HepG2 (cell line): ENCODE results near the gene MAMSTR. TPM values are rescaled to one million over a fixed set of nuclear protein-coding genes. Genes with fewer than 3 reads are reported as not detected.
A peak's percentile ranks its signal among the peaks of the same experiment; 100 is the strongest.

Experiments
- ADNP ChIP-seq: sonication (generic); formaldehyde crosslinking; IDR thresholded peaks from 2 replicates; pipeline ENCODE4 v1.4.0; 2020; ENCODE audit warnings: missing genetic modification reagents
- AKAP8 ChIP-seq: sonication (generic); formaldehyde crosslinking; IDR thresholded peaks from 2 replicates; pipeline ENCODE4 v1.5.1; 2020; ENCODE audit warnings: mild to moderate bottlenecking, missing genetic modification reagents
- ARNT ChIP-seq: fragments of 450-650 bp; IDR thresholded peaks from 2 replicates; pipeline ENCODE4 v1.6.1; 2017
- FIP1L1 ChIP-seq: fragments of 200-400 bp; formaldehyde crosslinking; IDR thresholded peaks from 2 replicates; pipeline ENCODE4 v1.6.1; 2018; ENCODE audit warnings: low read depth, mild to moderate bottlenecking, low read length, moderate library complexity, borderline replicate concordance; ENCODE audit not compliant: insufficient read depth
- GATAD2A ChIP-seq: IDR thresholded peaks from 2 replicates; pipeline ENCODE4 v1.6.1; 2016
- HMG20A ChIP-seq: IDR thresholded peaks from 2 replicates; pipeline ENCODE4 v1.6.1; 2016; ENCODE audit warnings: borderline replicate concordance
- HNF4G ChIP-seq, 2 experiments: sonication (generic) in 1 of 2; formaldehyde crosslinking in 1 of 2; IDR thresholded peaks; 2 replicates each; pipeline versions ENCODE4 v1.4.0 to v1.6.1; 2011 to 2020; ENCODE audit warnings: borderline replicate concordance in 2 of 2, low read depth in 2 of 2, mild to moderate bottlenecking in 2 of 2, low read length in 1 of 2, missing genetic modification reagents in 1 of 2, moderate library complexity in 1 of 2
- KLF12 ChIP-seq: sonication (generic); formaldehyde crosslinking; IDR thresholded peaks from 2 replicates; pipeline ENCODE4 v1.4.0; 2020; ENCODE audit warnings: missing genetic modification reagents, borderline replicate concordance
- MAFF ChIP-seq: IDR thresholded peaks from 2 replicates; pipeline ENCODE4 v1.6.1; 2011; ENCODE audit warnings: low read depth, low read length, improper control_type of control experiment
- MIER3 ChIP-seq: IDR thresholded peaks from 2 replicates; pipeline ENCODE4 v1.6.1; 2016; ENCODE audit warnings: missing compliant biosample characterization, borderline replicate concordance
- NFKB2 ChIP-seq: sonication (generic); formaldehyde crosslinking; IDR thresholded peaks from 2 replicates; pipeline ENCODE4 v1.4.0; 2020; ENCODE audit warnings: missing genetic modification reagents, borderline replicate concordance
- POLR2A ChIP-seq, 2 experiments: IDR thresholded peaks; 2 replicates each; pipeline ENCODE4 v1.6.1; 2011; ENCODE audit warnings: low read depth in 2 of 2, low read length in 2 of 2, mild to moderate bottlenecking in 1 of 2, moderate library complexity in 1 of 2; ENCODE audit not compliant: insufficient read depth in 1 of 2
- TCF7L2 ChIP-seq: IDR thresholded peaks from 2 replicates; pipeline ENCODE4 v1.6.1; 2011; ENCODE audit warnings: mild to moderate bottlenecking, low read depth, low read length, moderate library complexity
- ZBTB38 ChIP-seq: sonication (generic); formaldehyde crosslinking; IDR thresholded peaks from 2 replicates; pipeline ENCODE4 v1.5.1; 2020; ENCODE audit warnings: mild to moderate bottlenecking, missing genetic modification reagents
- ZIK1 ChIP-seq: sonication (generic); formaldehyde crosslinking; IDR thresholded peaks from 2 replicates; pipeline ENCODE4 v1.5.0; 2020; ENCODE audit warnings: mild to moderate bottlenecking, low read depth, missing genetic modification reagents, borderline replicate concordance
- ZNF713 ChIP-seq: sonication (generic); formaldehyde crosslinking; IDR thresholded peaks from 2 replicates; pipeline ENCODE4 v1.4.0; 2020; ENCODE audit warnings: mild to moderate bottlenecking, missing genetic modification reagents
- ZNF75D ChIP-seq: sonication (generic); formaldehyde crosslinking; IDR thresholded peaks from 2 replicates; pipeline ENCODE4 v1.8.1; 2023; ENCODE audit warnings: missing genetic modification reagents, mild to moderate bottlenecking, borderline replicate concordance
- polyA plus RNA-seq, 8 experiments: library from polyadenylated mRNA; depleted of rRNA in 3 of 8; stranded (reverse) in 7 of 8; unstranded in 1 of 8; fragments of >200 nt; fragmentation: Illumina TruSeq in 4 of 8; extraction: Trizol in 4 of 8; gene quantifications; 2 replicates each; pipeline versions ENCODE4 v1.2.1 to v1.2.3, GENCODE V29; 2011 to 2016; ENCODE audit warnings: low read depth in 4 of 8, missing spikeins in 1 of 8, mixed read lengths in 1 of 8; ENCODE audit not compliant: insufficient read depth in 1 of 8
- total RNA-seq, 5 experiments: library from RNA; depleted of rRNA; stranded (reverse); fragments of >200 nt; fragmentation: Illumina TruSeq; extraction: Trizol; gene quantifications; 2 replicates each; pipeline ENCODE4 v1.2.3, GENCODE V29; 2016; ENCODE audit warnings: low read depth in 1 of 5
- TF ChIP-seq, protein P1 (sequence below): sonication (generic); formaldehyde crosslinking; IDR thresholded peaks from 2 replicates; pipeline ENCODE4 v1.4.0; 2020; ENCODE audit warnings: missing genetic modification reagents
- TF ChIP-seq, protein P2 (sequence below): IDR thresholded peaks from 2 replicates; pipeline ENCODE4 v1.6.1; 2016; ENCODE audit warnings: low read depth, missing genetic modification reagents, missing compliant biosample characterization
- TF ChIP-seq, protein P3 (sequence below): IDR thresholded peaks from 2 replicates; pipeline ENCODE4 v1.6.1; 2016; ENCODE audit warnings: low read depth, control low read depth
- TF ChIP-seq, protein P4 (sequence below): IDR thresholded peaks from 2 replicates; pipeline ENCODE4 v1.6.1; 2018; ENCODE audit warnings: missing genetic modification reagents

MAMSTR gene
- total and polyA plus RNA-seq, 2 of the 13 experiments (the other 11 are each of a cell fraction or from before 2014, with no cell fraction given) = 2.2 to 2.4 TPM

DNA sequence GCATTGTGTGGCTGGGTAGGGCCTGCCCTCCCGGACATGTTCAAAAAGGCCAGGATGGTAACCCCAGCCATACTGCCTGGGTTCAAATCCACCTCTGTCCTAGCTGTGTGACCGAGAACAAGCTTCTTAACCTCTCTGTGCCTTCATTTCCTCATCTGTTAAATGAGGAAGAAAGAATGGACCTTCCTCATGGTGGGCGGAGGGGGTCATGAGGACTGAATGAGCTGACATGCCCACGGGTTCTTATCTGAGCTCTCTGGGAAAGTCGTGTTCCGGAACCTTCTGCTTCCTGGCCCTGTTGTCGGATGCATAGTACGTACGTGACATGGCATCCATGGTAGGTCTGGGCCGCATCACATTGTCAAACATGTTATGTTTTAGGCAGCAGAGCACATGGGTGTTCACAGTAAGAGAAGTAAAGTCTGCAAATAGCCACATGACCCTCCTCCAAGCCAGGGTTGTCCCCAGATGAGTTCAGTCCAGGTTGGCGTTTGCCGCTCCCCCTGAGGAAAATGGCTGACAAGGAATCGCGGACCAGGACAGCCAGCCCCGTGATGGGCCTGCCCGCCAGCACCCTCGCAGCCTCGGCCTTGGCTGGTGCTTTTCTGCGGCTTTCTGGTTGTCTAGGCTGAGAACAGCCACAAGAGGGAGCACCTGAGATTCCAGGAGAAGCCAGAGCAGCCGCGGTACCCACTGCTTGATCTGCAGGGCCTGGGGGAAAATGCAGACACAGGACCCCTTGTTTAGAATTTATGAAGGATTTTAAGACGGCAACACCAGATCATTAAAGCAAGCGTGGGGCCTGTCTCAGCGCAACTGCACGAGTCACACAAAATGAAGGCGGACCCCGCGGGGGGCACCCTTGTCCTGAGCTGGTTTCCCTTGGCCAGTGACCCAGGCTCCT is 44.4 kb downstream of the MAMSTR start (continued):
- TF ChIP-seq AKAP8 = no peak
- no peak for TF ChIP-seq ZIK1
- no peak for TF ChIP-seq HNF4G (IDR thresholded peaks at IDR 0.05; ENCODE audit: borderline replicate concordance, low read depth, low read length)
- TF ChIP-seq HNF4G (CRISPR knock-in tag; IDR thresholded peaks at IDR 0.05; ENCODE audit: borderline replicate concordance, low read depth) = no peak
- TF ChIP-seq, protein P1, sequence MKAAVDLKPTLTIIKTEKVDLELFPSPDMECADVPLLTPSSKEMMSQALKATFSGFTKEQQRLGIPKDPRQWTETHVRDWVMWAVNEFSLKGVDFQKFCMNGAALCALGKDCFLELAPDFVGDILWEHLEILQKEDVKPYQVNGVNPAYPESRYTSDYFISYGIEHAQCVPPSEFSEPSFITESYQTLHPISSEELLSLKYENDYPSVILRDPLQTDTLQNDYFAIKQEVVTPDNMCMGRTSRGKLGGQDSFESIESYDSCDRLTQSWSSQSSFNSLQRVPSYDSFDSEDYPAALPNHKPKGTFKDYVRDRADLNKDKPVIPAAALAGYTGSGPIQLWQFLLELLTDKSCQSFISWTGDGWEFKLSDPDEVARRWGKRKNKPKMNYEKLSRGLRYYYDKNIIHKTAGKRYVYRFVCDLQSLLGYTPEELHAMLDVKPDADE (CRISPR knock-in tag) = no peak
- TF ChIP-seq, protein P2, sequence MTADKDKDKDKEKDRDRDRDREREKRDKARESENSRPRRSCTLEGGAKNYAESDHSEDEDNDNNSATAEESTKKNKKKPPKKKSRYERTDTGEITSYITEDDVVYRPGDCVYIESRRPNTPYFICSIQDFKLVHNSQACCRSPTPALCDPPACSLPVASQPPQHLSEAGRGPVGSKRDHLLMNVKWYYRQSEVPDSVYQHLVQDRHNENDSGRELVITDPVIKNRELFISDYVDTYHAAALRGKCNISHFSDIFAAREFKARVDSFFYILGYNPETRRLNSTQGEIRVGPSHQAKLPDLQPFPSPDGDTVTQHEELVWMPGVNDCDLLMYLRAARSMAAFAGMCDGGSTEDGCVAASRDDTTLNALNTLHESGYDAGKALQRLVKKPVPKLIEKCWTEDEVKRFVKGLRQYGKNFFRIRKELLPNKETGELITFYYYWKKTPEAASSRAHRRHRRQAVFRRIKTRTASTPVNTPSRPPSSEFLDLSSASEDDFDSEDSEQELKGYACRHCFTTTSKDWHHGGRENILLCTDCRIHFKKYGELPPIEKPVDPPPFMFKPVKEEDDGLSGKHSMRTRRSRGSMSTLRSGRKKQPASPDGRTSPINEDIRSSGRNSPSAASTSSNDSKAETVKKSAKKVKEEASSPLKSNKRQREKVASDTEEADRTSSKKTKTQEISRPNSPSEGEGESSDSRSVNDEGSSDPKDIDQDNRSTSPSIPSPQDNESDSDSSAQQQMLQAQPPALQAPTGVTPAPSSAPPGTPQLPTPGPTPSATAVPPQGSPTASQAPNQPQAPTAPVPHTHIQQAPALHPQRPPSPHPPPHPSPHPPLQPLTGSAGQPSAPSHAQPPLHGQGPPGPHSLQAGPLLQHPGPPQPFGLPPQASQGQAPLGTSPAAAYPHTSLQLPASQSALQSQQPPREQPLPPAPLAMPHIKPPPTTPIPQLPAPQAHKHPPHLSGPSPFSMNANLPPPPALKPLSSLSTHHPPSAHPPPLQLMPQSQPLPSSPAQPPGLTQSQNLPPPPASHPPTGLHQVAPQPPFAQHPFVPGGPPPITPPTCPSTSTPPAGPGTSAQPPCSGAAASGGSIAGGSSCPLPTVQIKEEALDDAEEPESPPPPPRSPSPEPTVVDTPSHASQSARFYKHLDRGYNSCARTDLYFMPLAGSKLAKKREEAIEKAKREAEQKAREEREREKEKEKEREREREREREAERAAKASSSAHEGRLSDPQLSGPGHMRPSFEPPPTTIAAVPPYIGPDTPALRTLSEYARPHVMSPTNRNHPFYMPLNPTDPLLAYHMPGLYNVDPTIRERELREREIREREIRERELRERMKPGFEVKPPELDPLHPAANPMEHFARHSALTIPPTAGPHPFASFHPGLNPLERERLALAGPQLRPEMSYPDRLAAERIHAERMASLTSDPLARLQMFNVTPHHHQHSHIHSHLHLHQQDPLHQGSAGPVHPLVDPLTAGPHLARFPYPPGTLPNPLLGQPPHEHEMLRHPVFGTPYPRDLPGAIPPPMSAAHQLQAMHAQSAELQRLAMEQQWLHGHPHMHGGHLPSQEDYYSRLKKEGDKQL (CRISPR knock-in tag) = no peak
- TF ChIP-seq KLF12 (CRISPR knock-in tag) = no peak
- no peak for TF ChIP-seq ZNF713 (CRISPR knock-in tag)
- TF ChIP-seq NFKB2 (CRISPR knock-in tag) = no peak; the same call in 1 of the 2 replicates
- TF ChIP-seq GATAD2A (CRISPR knock-in tag) = peak; percentile 44; the same call in 1 of the 2 replicates
- TF ChIP-seq MAFF = no peak
- TF ChIP-seq ARNT = no peak
- no peak for TF ChIP-seq MIER3 (CRISPR knock-in tag)
- TF ChIP-seq ADNP (CRISPR knock-in tag) = no peak
- TF ChIP-seq HMG20A = no peak
- TF ChIP-seq TCF7L2 = no peak
- TF ChIP-seq, protein P3, sequence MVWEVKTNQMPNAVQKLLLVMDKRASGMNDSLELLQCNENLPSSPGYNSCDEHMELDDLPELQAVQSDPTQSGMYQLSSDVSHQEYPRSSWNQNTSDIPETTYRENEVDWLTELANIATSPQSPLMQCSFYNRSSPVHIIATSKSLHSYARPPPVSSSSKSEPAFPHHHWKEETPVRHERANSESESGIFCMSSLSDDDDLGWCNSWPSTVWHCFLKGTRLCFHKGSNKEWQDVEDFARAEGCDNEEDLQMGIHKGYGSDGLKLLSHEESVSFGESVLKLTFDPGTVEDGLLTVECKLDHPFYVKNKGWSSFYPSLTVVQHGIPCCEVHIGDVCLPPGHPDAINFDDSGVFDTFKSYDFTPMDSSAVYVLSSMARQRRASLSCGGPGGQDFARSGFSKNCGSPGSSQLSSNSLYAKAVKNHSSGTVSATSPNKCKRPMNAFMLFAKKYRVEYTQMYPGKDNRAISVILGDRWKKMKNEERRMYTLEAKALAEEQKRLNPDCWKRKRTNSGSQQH (CRISPR knock-in tag) = no peak
- TF ChIP-seq, protein P4, sequence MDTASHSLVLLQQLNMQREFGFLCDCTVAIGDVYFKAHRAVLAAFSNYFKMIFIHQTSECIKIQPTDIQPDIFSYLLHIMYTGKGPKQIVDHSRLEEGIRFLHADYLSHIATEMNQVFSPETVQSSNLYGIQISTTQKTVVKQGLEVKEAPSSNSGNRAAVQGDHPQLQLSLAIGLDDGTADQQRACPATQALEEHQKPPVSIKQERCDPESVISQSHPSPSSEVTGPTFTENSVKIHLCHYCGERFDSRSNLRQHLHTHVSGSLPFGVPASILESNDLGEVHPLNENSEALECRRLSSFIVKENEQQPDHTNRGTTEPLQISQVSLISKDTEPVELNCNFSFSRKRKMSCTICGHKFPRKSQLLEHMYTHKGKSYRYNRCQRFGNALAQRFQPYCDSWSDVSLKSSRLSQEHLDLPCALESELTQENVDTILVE (CRISPR knock-in tag) = no peak
- no peak for TF ChIP-seq FIP1L1
- no peak for TF ChIP-seq POLR2A (IDR thresholded peaks at IDR 0.05; ENCODE audit: insufficient read depth in 1 of 2, low read depth in 2 of 2, low read length in 2 of 2)
- no peak for TF ChIP-seq ZBTB38 (CRISPR knock-in tag)
- no peak for TF ChIP-seq ZNF75D (CRISPR knock-in tag)
